ENCODE data around the gene XRCC5. TPM values are rescaled to one million over a fixed set of nuclear protein-coding genes. Genes with fewer than 3 reads are reported as not detected.

The XRCC5 gene
- total RNA-seq, 6 experiments from 2014 or later: 92.0 to 131 (median 106) TPM

DNA sequence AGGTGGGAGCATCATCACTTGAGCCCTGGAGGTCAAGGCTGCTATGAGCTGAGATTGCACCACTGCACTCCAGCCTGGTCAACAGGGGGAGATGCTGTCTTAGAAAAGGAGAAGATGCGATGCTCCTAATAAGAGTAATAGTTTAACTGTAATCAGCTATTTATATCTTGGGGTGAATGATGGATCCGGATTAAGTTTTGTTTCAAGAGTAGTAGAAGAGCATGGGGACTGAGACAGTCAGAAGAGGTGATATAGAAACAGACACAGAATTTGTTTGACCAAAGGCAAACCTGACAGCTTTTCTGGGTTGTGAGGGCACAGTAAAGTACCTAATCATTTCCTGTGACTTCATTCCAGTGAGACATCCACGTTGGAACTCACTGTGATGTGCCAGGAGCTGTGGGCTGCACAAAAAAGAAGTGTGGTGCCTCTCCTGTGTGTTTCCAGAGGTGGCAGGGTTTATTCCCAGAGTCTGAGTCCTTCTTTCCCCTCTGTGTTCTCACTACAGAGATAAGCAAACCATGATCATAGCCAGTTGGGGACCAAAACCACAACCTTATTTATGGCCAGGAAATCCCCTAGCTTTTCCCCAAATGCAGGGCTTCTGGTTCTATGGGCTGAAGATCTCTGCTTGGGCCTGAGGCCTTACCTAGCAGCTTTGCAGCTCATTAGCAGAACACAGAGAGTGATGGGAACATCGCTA lies 113.7 kb downstream of the XRCC5 start:
- Histone ChIP-seq H3K4me1 (no peaks in the 10 kb centered on the region), H3K36me3 (no peaks in the 10 kb centered on the region), H3K4me3 (no peak overlapping the region), H3K27me3 (no peaks in the 10 kb centered on the region), H3K27ac (no peak overlapping the region), H3K9me3 (no peaks in the 10 kb centered on the region)
- 56% methylated on average over 4 of the region's 4 CpGs for WGBS (ENCODE audit: insufficient coverage, low coverage, low lambda C conversion rate, missing lambda C conversion rate)
- TF ChIP-seq, protein P1, sequence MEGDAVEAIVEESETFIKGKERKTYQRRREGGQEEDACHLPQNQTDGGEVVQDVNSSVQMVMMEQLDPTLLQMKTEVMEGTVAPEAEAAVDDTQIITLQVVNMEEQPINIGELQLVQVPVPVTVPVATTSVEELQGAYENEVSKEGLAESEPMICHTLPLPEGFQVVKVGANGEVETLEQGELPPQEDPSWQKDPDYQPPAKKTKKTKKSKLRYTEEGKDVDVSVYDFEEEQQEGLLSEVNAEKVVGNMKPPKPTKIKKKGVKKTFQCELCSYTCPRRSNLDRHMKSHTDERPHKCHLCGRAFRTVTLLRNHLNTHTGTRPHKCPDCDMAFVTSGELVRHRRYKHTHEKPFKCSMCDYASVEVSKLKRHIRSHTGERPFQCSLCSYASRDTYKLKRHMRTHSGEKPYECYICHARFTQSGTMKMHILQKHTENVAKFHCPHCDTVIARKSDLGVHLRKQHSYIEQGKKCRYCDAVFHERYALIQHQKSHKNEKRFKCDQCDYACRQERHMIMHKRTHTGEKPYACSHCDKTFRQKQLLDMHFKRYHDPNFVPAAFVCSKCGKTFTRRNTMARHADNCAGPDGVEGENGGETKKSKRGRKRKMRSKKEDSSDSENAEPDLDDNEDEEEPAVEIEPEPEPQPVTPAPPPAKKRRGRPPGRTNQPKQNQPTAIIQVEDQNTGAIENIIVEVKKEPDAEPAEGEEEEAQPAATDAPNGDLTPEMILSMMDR (IDR thresholded peaks at IDR 0.05): no peak
- TF ChIP-seq POLR2A (IDR thresholded peaks at IDR 0.05): no peak
- DNase-seq (no peak), ATAC-seq (no peak)
- intact Hi-C loops (cut with DNase I): no loop called here

DNA sequence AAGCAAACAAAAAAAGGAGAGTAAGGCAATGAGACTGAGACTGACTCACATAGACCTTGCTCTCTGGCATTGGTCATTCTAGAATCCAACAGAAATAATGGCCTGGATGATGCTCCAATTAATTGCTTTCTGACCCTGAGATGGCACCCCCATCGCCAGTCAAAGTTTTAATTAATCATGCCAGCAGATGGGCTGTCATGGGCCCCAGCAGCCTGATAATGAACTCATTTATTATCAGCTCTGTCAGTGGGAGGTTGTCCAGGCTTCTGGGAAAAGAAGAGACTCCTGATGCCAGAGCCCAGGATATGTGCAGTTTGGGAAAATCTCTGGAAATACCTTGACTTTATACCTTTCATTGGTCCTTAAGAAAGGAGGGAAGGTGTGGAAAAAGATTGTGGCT lies 115.2 kb downstream of the XRCC5 start:
- DNase-seq (no peak), ATAC-seq (no peak)
- H3K9me3 ChIP-seq: no peaks in the 10 kb centered on the region
- intact Hi-C loops (cut with DNase I): no loop called here
- H3K36me3 ChIP-seq: no peaks in the 10 kb centered on the region
- no peaks in the 10 kb centered on the region for H3K4me1 ChIP-seq
- no peak for TF ChIP-seq POLR2A (IDR thresholded peaks at IDR 0.05)
- TF ChIP-seq, protein P1 (IDR thresholded peaks at IDR 0.05): no peak
- no peak overlapping the region for H3K4me3 ChIP-seq
- WGBS (ENCODE audit: insufficient coverage, low coverage, low lambda C conversion rate, missing lambda C conversion rate): 86% methylated on average over 1 of the region's 1 CpG
- H3K27ac ChIP-seq: no peak overlapping the region
- H3K27me3 ChIP-seq: no peaks in the 10 kb centered on the region

DNA sequence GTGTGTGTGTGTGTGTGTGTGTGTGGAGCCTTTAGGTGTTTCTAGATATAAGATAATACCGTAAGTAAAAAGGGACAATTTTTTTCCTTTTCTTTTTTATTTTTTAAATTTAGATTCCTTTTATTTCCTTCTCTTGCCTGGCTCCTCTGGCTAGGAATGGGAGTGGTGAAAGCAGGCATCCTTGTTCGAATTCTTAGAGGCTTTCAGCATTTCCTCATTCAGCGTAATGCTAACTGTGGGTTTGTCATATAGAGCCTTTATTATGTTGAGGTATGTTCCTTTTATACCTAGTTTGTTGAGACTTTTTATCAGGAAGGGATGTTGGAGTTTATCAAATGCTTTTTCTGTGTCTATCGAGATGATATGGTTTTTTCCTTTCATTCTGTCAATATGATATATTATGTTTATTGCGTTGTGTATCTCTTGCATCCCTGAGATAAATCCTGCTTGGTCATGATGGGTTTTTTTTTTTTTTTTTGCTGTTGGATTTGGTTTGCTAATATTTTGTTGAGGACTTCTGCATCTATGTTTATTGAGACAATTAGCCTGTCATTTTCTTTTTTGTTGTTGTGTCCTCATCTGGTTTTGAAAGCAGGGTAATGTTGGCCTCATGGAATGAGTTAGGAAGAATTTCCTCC lies 120.2 kb downstream of the XRCC5 start:
- Histone ChIP-seq H3K4me3 (no peak overlapping the region), H3K36me3 (no peaks in the 10 kb centered on the region), H3K9me3 (no peaks in the 10 kb centered on the region), H3K27me3 (no peaks in the 10 kb centered on the region), H3K4me1 (no peaks in the 10 kb centered on the region), H3K27ac (no peak overlapping the region)
- no peak for ATAC-seq
- 69% methylated on average over 5 of the region's 5 CpGs for WGBS (ENCODE audit: insufficient coverage, low coverage, low lambda C conversion rate, missing lambda C conversion rate)
- intact Hi-C loops (cut with DNase I): no loop called here
- DNase-seq: no peak
- TF ChIP-seq POLR2A (IDR thresholded peaks at IDR 0.05): no peak
- TF ChIP-seq, protein P1 (IDR thresholded peaks at IDR 0.05): no peak

DNA sequence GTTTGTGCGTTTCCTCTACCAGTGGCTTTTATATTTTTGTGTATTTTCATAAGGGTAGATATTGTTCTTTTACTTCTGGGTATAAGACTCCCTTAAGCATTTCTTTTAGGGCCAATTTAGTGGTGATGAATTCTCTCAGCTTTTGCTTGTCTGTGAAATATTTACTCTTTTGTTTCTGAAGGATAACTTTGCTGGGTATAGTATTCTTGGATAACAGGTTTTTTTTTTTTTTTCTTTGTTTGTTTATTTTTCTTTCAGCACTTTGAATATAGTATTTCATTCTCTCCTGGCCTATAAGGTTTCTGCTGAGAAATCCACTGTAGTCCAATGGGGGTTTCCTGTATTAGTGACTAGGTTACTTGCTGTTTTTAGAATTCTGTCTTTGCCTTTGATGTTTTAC lies 122.7 kb downstream of the XRCC5 start:
- Histone ChIP-seq H3K27ac (no peak overlapping the region), H3K4me3 (no peak overlapping the region), H3K36me3 (no peaks in the 10 kb centered on the region), H3K4me1 (no peaks in the 10 kb centered on the region), H3K27me3 (no peaks in the 10 kb centered on the region), H3K9me3 (no peaks in the 10 kb centered on the region)
- intact Hi-C loops (cut with DNase I): no loop called here
- TF ChIP-seq, protein P1 (IDR thresholded peaks at IDR 0.05): no peak
- no peak for TF ChIP-seq POLR2A (IDR thresholded peaks at IDR 0.05)
- DNase-seq (no peak), ATAC-seq (no peak)
- WGBS (ENCODE audit: insufficient coverage, low coverage, low lambda C conversion rate, missing lambda C conversion rate): 0% methylated on average over 1 of the region's 1 CpG
